NCI-H82 treated with DMSO at 0.1 percent for 48 hours (cell line): ENCODE data around the gene EXOC3.

Experiments used
- DNase-seq: peaks from one replicate; lab custom pipeline; 2025; ENCODE audit not compliant: unreplicated experiment; lab: John Stamatoyannopoulos, UW

Gene EXOC3

DNA sequence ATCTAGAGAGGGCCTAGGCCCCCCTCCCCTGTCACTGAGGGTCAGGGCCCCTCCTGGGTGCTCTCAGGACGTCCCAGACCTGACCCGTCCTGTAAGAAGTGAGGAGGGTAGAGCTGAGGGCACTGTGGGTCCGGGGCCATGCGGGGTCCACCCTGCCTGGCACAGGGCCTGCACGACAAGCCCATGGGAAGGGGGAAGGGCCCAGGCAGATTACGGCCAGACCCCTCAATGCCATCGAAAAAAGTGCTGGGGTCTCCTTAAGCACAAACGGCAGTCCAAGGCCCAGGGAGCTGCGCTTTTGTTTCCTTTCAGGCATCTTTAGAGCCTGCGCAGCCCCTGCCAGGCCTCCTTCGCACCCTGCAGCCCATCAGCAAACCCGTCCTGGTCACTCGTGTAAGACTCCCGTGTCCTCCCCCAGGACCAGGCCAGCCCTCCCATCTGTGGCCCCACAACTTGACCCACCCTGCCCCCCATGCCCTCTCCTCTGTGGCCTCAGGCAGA, 4.4 kb upstream of the EXOC3 start:
- no peak for DNase-seq

DNA sequence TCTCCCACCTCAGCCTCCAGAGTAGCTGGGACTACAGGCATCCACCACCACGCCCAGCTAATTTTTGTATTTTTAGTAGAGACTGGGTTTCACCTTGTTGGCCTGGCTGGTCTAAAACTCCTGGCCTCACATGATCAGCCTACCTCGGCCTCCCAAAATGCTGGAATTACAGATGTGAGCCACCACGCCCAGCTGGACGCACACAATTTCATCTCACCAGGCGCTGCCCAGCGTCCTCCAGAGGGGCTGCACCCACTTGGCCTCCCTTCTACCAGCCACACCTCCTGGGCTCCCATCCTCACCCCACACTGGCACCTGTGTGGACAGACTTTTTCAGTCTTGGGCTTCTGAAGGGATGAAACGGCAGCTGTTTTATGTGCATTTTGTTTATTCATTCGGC, 3.8 kb upstream of the EXOC3 start:
- DNase-seq, result no peak

DNA sequence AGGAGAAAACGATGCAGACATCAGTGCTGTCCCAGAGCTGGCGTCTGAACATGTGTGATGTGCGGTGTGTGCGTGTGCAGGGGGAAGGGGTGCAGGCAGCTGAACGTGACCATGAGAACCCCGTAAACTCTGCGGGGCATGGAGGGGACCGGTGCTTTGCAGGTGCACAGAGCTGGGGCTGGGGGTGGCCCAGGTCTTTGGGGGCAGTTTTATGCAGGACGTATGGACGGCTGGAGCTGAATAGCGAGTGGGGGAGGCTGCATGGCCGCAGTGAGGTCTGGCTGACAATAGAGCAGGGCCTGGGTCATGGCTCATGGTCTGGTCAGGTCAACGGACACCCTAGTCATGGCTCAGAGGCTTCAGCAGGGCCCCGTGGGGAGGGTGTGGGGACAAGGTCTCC, 3.3 kb upstream of the EXOC3 start:
- no peak for DNase-seq

DNA sequence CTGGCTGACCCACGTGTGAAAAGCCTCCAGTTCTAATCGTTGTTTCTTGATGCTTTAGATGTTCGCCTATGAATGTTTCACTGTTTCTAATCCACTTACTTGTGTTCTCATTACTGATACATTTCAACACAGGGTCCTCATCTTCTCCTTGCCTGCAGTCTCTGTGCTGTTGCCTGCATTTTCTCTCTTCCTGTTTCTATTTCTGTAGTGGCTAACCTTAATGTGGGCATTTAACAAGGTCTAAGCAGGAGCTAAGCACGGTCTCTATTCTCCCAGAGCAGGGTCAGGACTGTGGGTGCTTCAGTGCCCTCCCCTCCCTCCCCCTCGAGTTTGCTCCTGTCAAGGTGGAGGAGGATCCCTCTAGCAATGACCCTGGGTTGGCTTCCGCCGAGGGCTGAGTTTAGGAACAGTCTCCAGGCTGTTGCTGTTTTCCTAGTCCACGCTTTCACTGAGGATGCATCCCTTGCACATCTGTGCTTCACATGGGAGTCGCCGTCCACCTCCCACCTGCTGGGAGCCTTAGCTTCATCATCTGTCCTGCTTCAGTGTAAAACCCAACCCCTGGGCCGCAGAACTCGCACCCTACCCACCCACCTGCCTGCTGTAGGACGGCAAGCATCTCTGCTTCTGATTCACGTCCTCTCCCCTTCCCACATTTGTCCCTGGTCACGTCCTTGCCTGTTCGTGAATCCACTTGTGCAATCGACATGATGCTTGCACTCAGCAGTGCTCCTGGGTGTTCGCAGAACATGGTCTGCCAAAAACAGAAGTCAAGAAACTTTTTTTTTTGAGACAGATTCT, 2.4 kb upstream of the EXOC3 start:
- no peak for DNase-seq

DNA sequence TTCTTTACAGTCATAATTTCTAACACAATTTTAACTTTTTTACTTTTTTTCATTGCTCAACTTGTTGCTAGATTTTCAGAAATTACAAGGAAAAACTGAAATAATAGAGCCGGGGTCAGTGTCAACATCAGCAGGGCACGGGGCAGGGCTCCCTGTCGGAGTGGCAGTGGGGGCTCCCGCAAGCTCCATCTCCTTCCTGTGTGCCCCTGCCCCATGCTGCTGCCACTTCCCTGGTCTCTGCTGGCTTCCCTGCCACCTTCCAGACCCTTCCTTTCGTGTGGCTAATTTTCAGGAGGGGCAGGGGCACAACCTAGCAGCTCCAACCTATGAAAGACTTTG, 1.0 kb upstream of the EXOC3 start:
- no peak for DNase-seq

DNA sequence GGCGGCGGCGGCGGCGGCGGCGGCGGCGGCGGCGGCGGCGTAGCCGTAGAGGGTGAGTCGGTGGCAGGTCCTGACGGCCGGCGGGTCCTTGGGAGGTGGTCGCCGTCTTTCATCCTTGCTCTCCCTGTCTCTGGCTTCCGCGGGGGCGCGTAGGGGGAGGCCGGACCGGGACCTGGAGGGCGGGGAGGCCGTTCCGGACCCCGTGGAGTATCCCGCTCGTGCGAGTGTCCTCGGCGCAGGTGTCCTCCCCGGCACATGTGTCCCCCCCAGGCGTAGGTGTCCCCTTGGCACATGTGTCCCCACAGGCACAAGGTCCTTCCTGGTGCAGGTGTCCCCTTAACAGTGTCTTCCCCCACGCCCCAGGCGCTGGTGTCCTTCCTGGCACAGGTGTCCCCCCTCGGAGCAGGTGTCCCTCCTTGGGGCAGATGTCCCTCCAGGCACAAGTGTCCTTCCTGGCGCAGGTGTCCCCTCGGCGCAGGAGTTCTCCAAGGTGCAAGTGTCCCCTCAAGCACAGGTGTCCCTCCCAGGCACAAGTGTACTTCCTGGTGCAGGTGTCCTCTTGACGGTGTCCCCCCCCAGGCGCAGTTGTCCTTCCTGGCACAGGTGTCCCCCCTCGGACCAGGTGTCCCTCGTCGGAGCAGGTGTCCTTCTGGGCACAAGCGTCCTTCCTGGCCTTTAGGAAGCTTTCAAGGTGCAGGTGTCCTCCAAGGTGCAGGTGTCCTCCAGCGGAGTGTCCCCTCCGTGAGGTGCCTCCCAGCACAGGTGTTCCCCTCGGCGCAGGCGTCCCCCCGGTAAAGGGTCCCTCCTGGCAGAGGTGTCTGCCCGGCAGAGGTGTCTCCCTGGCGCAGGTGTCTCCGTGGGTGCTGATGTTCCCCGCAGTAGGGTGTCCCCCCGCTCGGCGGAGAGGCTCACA, 519 bp downstream of the EXOC3 start:
- DNase-seq, result no peak

DNA sequence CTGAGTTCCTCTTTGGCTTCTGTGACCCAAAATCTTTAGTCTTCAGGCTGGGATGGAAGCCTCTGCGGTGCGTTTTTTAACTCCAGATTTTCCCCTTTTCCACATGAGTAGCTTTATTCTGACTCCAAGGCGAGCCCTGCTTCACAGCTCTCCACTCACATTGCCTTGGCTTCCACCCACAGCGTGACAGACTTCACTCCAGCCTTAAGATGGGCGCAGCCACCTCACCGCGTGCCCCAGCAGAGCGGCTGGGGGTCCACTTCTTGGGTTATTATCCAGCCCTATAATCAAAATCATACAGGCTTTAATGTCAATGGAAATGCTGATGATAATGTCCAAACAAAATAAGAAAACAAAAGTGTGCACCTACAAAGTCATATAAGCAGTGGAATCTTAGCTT, 1.2 kb downstream of the EXOC3 start:
- DNase-seq, result no peak

DNA sequence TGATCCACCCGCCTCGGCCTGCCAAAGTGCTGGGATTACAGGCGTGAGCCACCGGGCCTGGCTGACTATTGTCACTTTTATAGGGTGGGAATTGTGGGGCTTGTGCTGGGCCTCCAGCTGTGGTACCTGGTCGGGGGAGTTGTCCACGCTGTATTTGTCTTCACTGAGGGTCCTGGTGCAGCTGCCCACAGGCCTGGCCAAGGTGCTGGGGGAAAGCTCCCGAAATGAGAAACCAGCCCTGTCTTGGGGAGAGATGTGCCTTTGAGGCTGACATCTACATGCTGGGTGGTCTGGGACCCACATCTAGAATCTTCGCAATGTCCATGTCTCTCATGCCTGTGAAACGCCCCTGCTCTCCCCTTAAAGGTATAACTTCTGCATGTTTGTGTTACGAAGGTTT, 2.6 kb downstream of the EXOC3 start:
- DNase-seq, result no peak

DNA sequence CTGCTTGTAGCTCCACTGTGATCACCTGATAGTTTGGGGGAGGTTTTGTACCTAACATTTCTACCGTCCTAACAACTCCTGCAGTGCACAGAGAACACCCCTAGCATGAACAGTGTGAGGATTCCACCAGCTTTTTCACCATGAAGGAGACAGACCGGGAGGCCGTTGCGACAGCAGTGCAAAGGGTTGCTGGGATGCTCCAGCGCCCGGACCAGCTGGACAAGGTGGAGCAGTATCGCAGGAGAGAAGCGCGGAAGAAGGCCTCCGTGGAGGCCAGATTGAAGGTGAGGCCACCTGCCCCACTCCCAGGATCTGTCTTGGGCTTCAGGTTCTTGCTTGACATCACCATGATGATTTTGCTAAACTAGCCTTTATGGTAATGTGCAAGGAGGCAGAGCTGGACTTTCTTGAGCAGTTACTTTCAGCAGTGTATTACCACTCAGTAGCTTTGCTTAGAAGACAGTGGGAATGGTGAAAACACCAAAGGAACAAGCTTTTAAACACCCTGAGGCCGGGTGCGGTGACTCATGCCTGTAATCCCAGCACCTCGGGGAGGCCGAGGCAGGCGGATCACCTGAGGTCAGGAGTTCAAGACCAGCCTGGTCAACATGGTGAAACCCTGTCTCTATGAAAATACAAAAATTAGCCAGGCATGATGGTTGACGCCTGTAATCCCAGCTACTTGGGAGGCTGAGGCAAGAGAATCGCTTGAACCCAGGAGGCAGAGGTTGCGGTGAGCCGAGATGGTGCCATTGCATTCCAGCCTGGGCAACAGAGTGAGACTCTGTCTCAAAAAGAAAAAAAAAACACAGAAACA, 3.3 kb downstream of the EXOC3 start:
- no peak for DNase-seq

DNA sequence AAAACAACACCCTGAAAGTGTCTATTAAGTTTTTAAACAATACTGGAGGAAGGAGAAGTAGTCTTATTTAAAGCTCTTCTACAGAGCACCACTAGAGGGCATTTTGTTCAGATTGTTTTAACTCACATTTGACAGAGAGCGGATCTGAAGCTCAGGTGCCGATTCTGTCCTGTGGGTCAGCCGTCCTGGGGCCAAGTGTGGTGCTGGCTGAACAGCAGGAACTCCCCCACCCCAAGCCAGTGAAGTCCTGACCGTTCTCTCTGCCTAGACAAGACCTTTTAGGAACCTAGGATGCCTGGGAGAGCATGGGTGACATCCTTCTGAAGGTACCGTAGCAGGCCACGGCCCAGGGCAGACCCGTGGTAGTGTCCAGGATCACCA, 3.9 kb downstream of the EXOC3 start:
- no peak for DNase-seq

DNA sequence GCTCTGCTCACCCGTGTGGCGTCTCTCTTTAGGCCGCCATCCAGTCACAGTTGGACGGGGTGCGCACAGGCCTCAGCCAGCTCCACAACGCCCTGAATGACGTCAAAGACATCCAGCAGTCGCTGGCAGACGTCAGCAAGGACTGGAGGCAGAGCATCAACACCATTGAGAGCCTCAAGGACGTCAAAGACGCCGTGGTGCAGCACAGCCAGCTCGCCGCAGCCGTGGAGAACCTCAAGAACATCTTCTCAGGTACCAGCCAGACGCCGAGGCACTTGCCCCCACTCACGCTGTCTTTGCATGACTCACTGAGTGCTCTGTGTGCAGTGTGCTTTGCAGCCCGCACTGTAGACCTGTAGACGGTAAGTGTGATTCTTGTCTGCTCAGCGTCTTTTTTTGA, 4.5 kb downstream of the EXOC3 start:
- DNase-seq, result no peak

DNA sequence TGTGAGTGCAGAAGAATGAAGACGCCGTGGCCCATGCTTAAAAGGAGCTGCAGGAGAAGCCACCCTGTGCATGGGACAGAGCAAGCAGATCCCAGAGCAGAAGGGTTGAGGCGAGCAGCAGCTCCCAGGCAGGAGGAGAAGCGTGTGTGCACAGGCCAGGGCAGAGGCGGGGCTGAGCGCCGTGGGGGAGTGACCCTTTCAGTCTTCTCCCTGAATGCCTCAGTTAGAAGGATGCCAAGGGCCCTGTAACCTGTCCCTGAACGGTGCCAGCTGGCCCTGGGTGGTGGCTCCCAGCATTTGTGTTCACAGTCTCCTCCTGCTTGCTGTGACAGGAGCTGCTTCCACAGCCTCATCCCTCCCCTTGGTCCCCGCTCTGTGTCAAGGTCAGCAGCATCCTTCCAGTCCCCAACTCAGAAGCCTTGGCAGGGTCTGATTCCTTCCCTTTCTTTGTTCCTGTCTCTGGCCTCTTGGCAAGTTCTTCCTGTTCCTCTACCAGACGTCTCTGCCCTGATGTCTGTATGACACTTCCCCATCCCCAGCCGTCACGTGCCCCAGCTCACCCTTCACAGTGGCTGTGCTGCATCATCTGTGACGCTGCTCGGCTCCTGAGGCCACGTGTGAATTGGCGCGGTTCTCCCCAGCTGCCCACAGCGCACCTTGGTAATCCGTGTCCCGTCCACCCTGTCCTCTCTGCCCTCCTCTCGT, 5.2 kb downstream of the EXOC3 start:
- no peak for DNase-seq

DNA sequence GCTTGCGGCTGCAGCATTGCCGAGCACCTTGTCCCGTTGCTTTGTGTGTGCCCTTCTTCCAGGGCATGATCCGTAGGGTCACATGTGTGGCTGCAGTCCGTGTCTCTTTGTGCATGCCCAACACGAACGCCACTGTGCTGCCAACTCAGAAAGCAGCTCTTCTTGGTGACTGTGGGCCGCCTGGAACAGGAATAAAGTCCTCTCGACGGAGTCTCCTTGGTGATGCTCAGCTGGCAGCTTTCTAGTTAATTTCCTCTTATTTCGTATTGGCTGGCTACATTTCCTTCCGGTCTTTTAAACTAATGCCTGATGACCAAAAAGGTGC, 5.8 kb downstream of the EXOC3 start:
- no peak for DNase-seq

DNA sequence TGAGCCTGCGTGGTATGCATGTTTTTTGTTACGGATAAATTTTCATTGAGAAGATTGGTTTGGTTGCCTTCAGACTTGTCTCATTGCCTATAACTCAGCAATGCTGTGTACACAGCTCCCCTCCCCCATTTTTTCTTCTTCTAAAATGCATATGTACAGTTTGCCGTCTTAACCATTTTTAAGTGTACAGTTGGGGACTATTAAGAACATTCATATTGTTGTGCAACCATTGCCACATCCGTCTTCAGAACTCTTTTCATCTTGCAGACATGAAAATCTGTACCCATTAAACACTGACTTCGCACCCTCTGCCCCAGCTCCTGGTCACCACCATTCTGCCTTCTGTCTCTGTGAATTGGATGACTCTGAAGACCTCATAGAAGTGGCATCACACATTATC, 6.2 kb downstream of the EXOC3 start:
- DNase-seq, result no peak

DNA sequence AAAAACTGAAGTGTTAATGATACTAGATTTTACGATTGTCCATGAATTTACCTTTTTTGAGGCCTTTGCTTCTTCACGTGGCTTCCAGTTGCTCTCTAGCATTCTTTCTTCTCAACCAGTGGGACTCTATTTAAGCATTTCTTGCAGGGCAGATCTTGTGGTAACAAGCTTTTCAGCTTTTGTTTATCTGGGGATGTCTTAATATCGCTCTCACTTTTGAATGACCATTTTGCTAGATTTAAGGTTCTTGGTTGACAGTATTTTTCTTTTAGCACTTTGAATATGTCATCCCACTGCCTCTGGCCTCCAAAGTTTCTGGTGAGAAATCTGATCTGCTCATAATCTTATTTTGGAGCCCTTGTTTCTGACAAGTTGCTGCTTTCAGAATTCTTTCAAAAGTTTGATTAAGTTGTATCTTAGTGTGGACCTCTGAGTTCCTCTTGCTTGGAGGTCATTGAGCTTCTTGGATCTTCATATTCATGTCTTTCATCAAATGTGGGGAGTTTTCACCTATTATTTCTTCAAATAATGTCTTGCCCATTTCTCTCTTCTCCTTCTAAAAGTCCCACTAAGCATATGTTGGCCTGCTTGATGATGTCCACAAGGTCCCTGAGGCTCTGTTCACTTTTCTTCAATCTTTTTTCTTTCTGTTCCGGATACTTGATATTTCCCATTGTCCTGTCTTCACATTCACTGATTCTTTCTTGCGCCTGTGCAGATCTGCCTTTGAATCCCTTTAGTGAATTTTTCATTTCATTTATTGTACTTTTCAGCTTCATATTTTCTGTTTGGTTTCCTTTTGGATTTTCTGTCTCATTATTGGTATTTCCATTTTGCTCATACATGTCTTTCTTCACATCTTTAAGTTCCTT, 8.8 kb downstream of the EXOC3 start:
- no peak for DNase-seq

DNA sequence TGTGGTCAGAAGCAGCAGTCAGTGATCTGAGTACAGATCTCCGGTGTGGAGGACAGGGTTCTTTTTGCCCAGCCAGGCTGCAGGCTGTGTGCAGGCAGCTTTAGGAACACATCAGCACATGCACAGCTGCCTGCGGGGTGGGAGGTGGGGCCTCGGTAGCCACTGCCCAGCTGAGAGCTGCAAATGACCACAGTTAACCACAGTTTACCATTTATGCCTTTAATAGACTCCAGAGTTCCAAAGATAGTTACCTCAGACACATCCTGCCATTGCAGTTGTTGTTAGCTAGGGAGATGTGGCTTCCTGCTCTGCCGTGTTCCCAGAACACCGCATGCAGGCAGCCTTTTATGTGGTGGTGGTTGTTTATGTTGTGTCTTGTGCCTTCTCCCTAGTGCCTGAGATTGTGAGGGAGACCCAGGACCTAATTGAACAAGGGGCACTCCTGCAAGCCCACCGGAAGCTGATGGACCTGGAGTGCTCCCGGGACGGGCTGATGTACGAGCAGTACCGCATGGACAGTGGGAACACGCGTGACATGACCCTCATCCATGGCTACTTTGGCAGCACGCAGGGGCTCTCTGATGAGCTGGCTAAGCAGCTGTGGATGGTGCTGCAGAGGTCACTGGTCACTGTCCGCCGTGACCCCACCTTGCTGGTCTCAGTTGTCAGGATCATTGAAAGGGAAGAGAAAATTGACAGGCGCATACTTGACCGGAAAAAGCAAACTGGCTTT, 10.2 kb downstream of the EXOC3 start:
- no peak for DNase-seq

DNA sequence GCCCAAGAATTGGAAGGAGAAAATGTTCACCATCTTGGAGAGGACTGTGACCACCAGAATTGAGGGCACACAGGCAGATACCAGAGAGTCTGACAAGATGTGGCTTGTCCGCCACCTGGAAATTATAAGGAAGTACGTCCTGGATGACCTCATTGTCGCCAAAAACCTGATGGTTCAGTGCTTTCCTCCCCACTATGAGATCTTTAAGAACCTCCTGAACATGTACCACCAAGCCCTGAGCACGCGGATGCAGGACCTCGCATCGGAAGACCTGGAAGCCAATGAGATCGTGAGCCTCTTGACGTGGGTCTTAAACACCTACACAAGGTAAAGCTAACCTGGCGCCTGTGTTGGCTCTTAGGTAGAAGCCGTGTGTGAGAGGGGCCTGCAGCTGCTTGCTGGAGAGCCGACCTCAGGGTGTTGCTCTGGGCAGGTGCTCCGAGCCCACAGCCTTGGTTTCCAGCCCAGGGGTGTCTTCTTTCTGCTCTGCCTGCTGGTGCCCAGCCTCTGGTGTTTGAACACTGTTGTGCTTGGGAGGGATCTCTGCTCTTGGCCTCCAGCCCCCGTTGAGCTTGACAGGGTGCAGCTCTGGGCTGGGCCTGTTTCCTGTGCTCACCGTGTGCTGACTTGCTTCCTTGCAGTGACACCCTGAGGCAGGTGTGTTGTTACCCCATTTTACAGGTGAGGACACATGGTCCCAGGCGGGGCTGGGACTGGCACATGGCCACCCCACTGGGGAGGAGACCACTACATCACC, 10.9 kb downstream of the EXOC3 start:
- no peak for DNase-seq

DNA sequence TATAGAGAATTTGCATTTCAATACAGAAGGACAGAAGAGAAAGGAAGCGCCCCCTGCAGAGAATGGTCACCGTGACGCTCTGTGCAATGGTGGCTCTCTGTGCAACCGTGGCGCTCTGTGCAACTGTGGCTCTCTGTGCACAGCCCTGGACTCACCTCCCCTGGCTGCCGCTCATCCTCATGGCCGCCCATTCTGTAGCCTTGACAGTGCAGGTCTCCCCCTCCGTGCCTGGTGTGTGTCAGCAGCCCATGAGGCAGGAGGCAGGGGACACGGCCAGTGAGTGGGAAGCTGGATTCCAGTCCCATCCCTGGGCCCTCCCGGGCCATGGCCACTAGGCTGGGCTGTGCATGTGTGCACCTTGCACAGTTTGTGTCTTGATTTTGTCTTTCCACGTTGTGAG, 12.0 kb downstream of the EXOC3 start:
- DNase-seq, result no peak

DNA sequence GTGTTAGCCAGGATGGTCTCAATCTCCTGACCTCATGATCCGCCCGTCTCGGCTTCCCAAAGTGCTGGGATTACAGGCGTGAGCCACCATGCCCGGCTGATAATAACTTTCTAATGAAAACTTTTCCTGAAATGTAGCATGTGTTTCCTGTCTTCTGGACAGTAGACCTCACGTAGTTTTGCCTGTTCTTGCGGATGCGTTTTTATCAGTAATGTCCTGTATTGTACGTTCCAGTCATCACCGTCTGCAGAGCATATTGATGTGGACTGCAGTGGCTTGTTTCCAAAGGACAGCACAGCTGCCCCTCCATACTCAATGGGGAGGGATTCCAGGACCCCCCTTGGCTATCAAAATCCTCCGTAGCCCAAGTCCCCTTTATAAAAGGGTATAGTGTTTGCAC, 12.8 kb downstream of the EXOC3 start:
- no peak for DNase-seq
